Ovary (tissue), 9 donors: ENCODE results near the gene SRC. TPM values are rescaled to one million over a fixed set of nuclear protein-coding genes. Genes with fewer than 3 reads are reported as not detected.

ENCODE experiments used
- DNase-seq, 5 donors: peaks; one replicate each; pipeline ENCODE4 v3.0.0-alpha.2; 2019 to 2020
- H3K27ac ChIP-seq, 2 donors: fragments of 200-600 bp; one replicate each; pipeline versions ENCODE4 v1.5.1 to v1.8.0; 2019 to 2022
- H3K27me3 ChIP-seq: fragments of 200-600 bp; one replicate; pipeline ENCODE4 v1.8.0; 2022
- H3K36me3 ChIP-seq: fragments of 200-600 bp; sonication (generic); one replicate; pipeline ENCODE4 v1.5.1; 2019
- H3K4me1 ChIP-seq: one replicate; pipeline ENCODE4 v1.8.1; 2013; ENCODE audit warnings: mild to moderate bottlenecking, moderate library complexity; ENCODE audit not compliant: insufficient read depth
- H3K4me3 ChIP-seq: fragments of 200-600 bp; sonication (generic); one replicate; pipeline ENCODE4 v1.5.1; 2017
- H3K9me3 ChIP-seq, 2 donors: fragments of 200-600 bp in 1 of 2; sonication (generic) in 1 of 2; one replicate each; pipeline versions ENCODE4 v1.5.1 to v1.8.1; 2013 to 2019; ENCODE audit warnings: mild to moderate bottlenecking in 1 of 2, moderate library complexity in 1 of 2
- CTCF ChIP-seq, 3 donors: fragments of 450-650 bp in 2 of 3; fragments of 200-600 bp in 1 of 3; IDR thresholded peaks; one replicate each; pipeline versions ENCODE4 v1.5.1 to v1.8.0; 2016 to 2022; ENCODE audit warnings: antibody characterized with exemption in 3 of 3, mild to moderate bottlenecking in 1 of 3
- EP300 ChIP-seq: sonication (generic); formaldehyde crosslinking; IDR thresholded peaks from one replicate; pipeline ENCODE4 v1.6.1; 2017; ENCODE audit warnings: antibody characterized with exemption
- POLR2A ChIP-seq: fragments of 450-650 bp; IDR thresholded peaks from one replicate; pipeline ENCODE4 v1.6.1; 2017; ENCODE audit warnings: antibody characterized with exemption, mild to moderate bottlenecking, moderate library complexity
- WGBS, 3 donors: extraction: QIAGEN DNeasy Blood & Tissue Kit in 1 of 3; methylation state at CpG; one replicate each; pipeline versions ENCODE4 v1.1.5 to v1.1.7; 2013 to 2017; 5-methylcytosine and 5-hydroxymethylcytosine counted together
- intact Hi-C, 4 donors: fragments of 100-400 bp; cut with DNase I; formaldehyde crosslinking; loops; one replicate each; pipeline versions ENCODE4 v1.11.0 to v1.15.1; 2022 to 2023
- polyA plus RNA-seq, 2 donors: library from polyadenylated mRNA; stranded (reverse); fragments of 200-250 nt in 1 of 2; fragments of 350-450 nt in 1 of 2; fragmentation: Illumina TruSeq in 1 of 2; extraction: RNeasy Lipid Tissue Mini Kit (QIAGEN cat#74804) in 1 of 2; gene quantifications; one replicate each; pipeline ENCODE4 v1.2.3, GENCODE V29; 2013 to 2014
- total RNA-seq, 7 donors: library from RNA; depleted of rRNA in 2 of 7; stranded (reverse); fragments of >200 nt in 2 of 7; fragmentation: NEBNext Ultra II Directional in 3 of 7; extraction: Animal tissue kit (Norgen Biotek cat#: 25700) in 3 of 7; gene quantifications; one replicate each; pipeline versions ENCODE4 v1.1.0 to v1.2.4, GENCODE V29; 2016 to 2023
- donor health status: DM: no; HTN: no; CAD: no; lungs with moderate emphysema.
- donor health status: DM: no; HTN: no; CAD: no.
- donor health status: Bipolar disorder and iron deficiency.
- donor health status: DM: yes; HTN: yes; CAD: no.
- donor health status: DM: no; HTN: no; CAD: no.
- donor health status: DM: yes; HTN: yes; CAD: no.

Gene SRC
- total and polyA plus RNA-seq, 9 donors: 17.0 to 72.7 (median 34.7) TPM

- no peak for TF ChIP-seq CTCF (IDR thresholded peaks at IDR 0.05)
- no peak for TF ChIP-seq POLR2A
- TF ChIP-seq EP300: no peak
- H3K27me3 ChIP-seq: no peaks in the 10 kb centered on the region
- no peaks in the 10 kb centered on the region for H3K9me3 ChIP-seq
- no peak overlapping the region for H3K4me3 ChIP-seq
- peaks cover 7% of the 10 kb centered on the region for H3K4me1 ChIP-seq
- WGBS, 3 donors: 77 to 80% (median 80%) methylated on average over 12 of the region's 12 CpGs
- intact Hi-C loops: no loop called here
- peak in 1 of 5 donors; percentile 29 for DNase-seq
- no peaks in the 10 kb centered on the region for H3K36me3 ChIP-seq
- no peak overlapping the region for H3K27ac ChIP-seq
Measured at GRCh38 chr20:37351689-37352607, 6.0 kb downstream of the SRC start.

GRCh38 chr20:37352608-37352980 lies 6.7 kb downstream of the SRC start:
- no peak overlapping the region for H3K4me3 ChIP-seq
- no peak for TF ChIP-seq POLR2A
- TF ChIP-seq EP300: no peak
- no peak for TF ChIP-seq CTCF (IDR thresholded peaks at IDR 0.05)
- no peak overlapping the region for H3K27ac ChIP-seq
- intact Hi-C loops: no loop called here
- peaks cover 6% of the 10 kb centered on the region for H3K4me1 ChIP-seq
- DNase-seq: peak in 1 of 5 donors; percentile 24
- no peaks in the 10 kb centered on the region for H3K36me3 ChIP-seq
- no peaks in the 10 kb centered on the region for H3K9me3 ChIP-seq
- WGBS, 3 donors: 84 to 86% (median 85%) methylated on average over 11 of the region's 11 CpGs
- H3K27me3 ChIP-seq: no peaks in the 10 kb centered on the region

- H3K4me1 ChIP-seq: peaks cover 10% of the 10 kb centered on the region
- DNase-seq: peak in 1 of 5 donors; percentile 15
- no peaks in the 10 kb centered on the region for H3K9me3 ChIP-seq
- H3K36me3 ChIP-seq: no peaks in the 10 kb centered on the region
- intact Hi-C loops: no loop called here
- H3K27me3 ChIP-seq: no peaks in the 10 kb centered on the region
- no peak overlapping the region for H3K4me3 ChIP-seq
- no peak overlapping the region for H3K27ac ChIP-seq
- no peak for TF ChIP-seq EP300
- TF ChIP-seq POLR2A: no peak
- TF ChIP-seq CTCF (IDR thresholded peaks at IDR 0.05): no peak
- 89 to 93% (median 92%) methylated on average over 13 of the region's 13 CpGs for WGBS, 3 donors
Measured at GRCh38 chr20:37353285-37353849, 7.4 kb downstream of the SRC start.

- Histone ChIP-seq H3K4me3 (no peak overlapping the region), H3K36me3 (no peaks in the 10 kb centered on the region), H3K4me1 (peaks cover 13% of the 10 kb centered on the region), H3K27me3 (no peaks in the 10 kb centered on the region), H3K27ac (no peak overlapping the region), H3K9me3 (no peaks in the 10 kb centered on the region)
- no peak for TF ChIP-seq CTCF (IDR thresholded peaks at IDR 0.05)
- DNase-seq: peak in 1 of 5 donors; percentile 24
- 83 to 89% (median 84%) methylated on average over 18 of the region's 18 CpGs for WGBS, 3 donors
- intact Hi-C loops: no loop called here
Measured at GRCh38 chr20:37354210-37355195, 8.6 kb downstream of the SRC start.
